Right renal cortex interstitium (tissue), 3 donors: ENCODE data around the gene AVPI1. TPM values are rescaled to one million over a fixed set of nuclear protein-coding genes. Genes with fewer than 3 reads are reported as not detected.

ENCODE experiments used
- DNase-seq, 3 donors: peaks; one replicate each; pipeline ENCODE4 v3.0.0-alpha.2; 2013; ENCODE audit warnings: low read depth in 3 of 3, low spot score in 2 of 3
- polyA plus RNA-seq, 3 donors: library from polyadenylated mRNA; unstranded; fragments of 120-200 nt; gene quantifications; one replicate each; pipeline ENCODE4 v1.2.1, GENCODE V29; 2013; ENCODE audit not compliant: insufficient read length in 3 of 3

The AVPI1 gene
- polyA plus RNA-seq = 1 to 10 TPM; 4.1 to 4.7 (median 4.4) TPM

GRCh38 chr10:97686962-97687784 is at the start of gene AVPI1:
Gene AVPI1, minus strand, starts transcription at chr10:97687241. Its CDS starts 7,336 bp downstream, at chr10:97679905.
- DNase-seq = peak; percentile 83 to 92 (median 88)

- no peak for DNase-seq
Observed at GRCh38 chr10:97736403-97736901, 49.4 kb upstream of the AVPI1 start.

DNA sequence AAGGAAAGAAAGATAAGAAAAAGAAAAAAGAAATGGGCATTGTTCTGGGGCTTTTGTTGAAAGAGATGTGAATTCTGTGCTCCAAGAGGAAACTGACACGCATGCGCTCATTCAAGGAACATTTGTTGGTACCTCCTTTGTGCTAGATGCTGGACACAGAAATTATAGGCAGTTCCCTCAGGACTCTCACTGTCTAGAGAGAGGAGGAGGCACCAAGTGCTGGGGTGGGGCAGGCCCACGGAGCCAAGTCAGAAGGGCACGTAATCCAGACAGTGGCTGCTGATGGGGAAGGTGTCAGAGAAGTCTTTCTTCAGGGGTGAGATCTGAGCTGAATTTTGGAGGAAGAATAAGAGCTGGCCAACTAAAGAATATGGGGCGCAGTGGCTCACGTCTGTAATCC is 47.0 kb upstream of the AVPI1 start:
- no peak for DNase-seq

GRCh38 chr10:97733256-97733655 is 46.2 kb upstream of the AVPI1 start:
- no peak for DNase-seq

- DNase-seq = no peak
Observed at GRCh38 chr10:97732052-97732359, 45.0 kb upstream of the AVPI1 start.

- peak in 1 of 3 donors; percentile 62 for DNase-seq
Observed at GRCh38 chr10:97731346-97732051, 44.5 kb upstream of the AVPI1 start.

DNA sequence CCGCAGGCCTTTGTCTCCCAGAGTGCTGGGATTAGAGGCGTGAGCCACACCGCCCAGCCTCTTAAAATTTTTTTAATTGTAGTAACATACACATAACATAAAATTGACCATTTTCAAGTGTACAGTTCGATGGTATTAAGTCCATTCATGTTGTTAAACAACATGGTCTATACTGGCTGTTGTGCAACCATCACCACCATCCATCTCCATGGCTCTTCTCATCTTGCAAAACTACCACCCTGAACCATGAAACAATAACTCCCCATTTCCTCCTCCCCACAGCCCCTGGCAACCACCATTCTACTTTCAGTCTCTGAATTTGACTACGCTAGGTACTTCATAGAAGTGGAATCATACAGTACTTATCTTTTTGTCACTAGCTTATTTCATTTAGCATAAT is 42.0 kb upstream of the AVPI1 start:
- no peak for DNase-seq

DNA sequence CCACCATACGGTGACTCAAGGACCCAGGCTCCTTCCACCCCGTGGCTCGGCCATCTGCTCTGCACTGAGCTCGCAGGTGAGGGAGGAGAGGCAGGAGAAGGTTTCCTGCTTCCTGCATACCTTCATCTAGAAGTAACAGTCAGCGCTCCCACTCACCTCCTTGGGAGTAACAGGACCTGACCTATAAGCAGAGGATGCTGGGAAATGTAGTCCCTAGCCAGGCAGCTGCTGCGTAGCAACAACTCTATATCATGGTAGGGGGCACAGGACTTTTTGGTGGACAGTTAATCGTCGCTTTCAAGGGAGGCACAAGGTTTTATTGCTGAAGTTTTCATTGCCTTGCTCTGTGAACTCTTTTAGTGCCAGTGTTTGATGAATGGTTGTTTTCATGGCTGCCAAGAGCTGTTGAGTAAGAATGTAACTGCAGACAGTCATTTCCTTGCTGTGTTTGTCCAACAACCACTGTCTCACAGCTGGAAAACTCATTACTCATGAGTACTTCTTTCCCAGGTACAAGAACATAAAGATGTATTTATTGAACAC is 39.7 kb upstream of the AVPI1 start:
- peak in 1 of 3 donors; percentile 68 for DNase-seq

DNA sequence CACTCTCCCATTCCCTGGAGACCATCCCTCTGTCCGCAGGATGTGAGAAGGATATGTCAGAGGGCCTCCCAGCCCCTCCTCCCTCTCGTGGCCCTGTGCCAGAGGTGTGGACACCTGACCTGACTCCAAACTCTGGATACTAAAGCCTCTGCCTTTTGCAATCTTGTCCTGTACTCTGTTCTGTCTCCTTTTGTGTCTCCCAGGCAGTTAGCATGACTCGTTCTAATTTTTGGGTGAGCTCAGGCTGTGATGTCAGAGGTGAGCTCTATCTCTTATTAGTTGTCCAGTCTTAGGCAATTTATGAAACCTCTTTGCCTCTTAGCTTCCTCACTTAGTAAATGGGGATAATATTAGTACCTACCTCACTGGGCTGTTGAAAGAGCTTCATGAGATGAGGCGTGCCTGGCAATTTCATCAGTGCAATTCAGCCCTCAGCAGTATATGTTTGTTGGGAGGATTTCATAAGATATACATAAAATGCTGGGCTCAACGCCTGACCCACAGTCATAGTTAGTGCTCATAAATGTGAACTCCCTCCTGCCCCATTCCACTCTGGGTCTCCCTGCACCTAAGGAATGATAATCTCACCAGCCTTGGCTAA is 37.4 kb upstream of the AVPI1 start:
- no peak for DNase-seq

DNA sequence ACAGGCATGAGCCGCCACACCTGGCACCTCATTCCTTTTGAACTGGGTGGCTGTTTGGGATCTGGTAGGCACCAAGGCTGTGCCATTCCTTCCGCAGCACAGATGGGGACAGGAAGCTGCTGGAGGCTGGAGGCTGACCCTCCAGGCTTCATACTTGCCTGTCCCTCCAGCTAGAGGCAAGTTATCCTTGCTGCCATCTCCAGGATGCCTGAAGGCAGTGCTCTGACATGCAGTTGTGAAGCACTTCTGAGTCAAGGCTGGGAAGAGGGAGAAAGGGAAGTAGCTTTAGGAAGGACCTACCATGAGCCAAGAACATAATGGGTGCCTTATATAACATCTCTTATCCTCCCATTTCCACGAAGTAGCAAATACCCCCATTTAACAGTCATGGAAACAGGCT is 36.0 kb upstream of the AVPI1 start:
- no peak for DNase-seq

DNA sequence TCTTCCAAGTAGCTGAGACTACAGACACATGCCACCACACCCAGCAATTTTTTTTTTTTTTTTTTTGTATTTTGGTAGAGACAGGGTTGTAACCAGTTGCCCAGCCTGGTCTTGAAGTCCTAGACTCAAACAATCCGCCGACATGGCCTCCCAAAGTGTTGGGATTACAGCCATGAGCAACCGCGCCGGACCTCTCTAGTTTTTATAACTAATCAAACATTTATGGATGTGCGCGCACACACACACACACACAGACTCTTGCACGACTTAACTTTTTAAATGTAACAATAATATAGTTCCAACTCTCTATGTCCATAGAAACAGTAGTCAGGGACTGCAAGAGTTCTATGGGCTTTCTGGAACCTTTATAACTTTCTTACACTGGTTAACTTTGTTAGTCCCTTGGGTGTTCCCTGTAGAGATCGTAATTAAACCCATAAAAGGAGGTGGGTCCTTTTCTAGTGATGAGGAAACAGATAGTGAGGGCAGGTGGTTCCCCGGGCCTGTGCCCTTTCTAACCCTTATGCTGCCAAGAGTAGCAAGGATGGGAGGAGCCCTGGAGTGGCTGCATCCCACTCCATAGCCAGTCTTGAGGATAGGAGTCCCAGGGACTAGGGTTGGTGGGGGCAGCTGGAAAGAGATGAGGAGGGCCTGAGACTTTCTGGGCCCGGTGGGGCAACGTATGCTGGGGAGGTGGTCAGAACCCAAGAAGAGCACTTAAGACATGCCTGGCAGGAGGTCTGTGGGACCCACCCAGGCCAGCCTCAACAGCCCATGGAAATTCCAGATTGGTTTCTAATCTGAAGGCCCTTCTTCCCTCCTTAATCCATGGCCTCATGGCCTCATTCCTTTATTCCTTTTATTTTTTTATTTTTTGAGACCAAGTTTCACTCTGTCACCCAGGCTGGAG is 35.1 kb upstream of the AVPI1 start:
- no peak for DNase-seq

DNA sequence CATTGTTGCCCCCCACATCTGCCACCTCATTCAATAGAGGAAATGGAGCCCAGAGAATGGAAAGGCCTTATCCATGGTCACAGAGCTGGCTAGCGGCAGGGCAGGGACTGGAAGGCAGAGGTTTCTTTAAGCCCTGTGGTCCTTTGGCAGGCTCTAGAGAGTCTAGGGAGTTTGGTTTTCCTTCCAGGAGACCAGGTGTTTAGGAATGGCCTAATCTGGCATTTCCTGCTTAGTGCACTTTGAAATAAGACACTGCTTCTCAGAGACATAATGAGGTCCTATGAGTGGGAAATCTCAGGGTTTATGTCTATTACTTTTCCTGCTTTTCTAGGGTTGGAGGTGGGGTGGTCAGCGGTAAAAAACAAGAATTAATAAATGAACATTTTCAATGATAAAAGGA is 32.6 kb upstream of the AVPI1 start:
- DNase-seq = no peak

DNA sequence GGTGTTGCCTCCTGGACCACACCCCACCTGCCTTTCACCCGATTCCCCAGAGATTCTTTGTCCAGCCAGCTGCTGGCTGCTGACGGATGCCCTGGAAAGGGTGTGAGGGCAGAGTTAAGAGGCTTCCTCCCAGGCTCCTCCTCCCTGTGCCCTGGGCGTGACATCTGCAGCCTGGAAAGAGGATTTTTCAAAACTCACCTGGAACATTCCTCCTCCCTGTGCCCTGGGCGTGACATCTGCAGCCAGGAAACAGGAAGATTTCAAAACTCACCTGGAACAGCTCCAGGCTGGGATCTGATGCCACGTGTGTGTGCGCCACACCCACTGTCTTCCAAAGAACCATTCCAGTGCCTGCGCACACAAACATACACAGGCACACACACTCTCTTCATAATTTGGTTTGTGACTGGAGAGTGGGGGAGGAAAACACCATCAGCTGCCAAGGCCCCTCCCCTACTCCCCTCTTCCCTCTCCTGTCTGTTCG is 31.7 kb upstream of the AVPI1 start:
- DNase-seq = no peak

DNA sequence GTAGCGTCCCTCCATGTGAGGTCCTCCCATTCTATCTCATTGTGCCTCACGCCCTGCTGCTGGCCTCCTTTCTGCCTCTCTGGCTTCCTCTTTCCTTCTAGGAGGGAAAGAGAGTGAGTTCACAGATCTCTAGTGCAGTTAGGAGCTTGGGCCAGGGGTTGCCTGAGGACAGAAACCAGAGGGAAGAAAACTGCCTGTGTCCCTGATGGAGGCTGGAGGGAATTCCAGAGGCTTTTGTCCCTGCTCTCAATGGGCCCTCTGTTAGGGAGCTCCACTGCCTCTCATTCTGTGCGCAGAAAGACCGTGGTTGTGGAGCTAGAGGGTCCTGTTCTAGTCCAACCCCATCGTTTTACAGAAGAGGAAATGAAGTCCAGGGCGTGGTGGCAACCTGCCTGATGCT is 31.1 kb upstream of the AVPI1 start:
- DNase-seq = no peak

- no peak for DNase-seq
Observed at GRCh38 chr10:97717627-97718026, 30.6 kb upstream of the AVPI1 start.

DNA sequence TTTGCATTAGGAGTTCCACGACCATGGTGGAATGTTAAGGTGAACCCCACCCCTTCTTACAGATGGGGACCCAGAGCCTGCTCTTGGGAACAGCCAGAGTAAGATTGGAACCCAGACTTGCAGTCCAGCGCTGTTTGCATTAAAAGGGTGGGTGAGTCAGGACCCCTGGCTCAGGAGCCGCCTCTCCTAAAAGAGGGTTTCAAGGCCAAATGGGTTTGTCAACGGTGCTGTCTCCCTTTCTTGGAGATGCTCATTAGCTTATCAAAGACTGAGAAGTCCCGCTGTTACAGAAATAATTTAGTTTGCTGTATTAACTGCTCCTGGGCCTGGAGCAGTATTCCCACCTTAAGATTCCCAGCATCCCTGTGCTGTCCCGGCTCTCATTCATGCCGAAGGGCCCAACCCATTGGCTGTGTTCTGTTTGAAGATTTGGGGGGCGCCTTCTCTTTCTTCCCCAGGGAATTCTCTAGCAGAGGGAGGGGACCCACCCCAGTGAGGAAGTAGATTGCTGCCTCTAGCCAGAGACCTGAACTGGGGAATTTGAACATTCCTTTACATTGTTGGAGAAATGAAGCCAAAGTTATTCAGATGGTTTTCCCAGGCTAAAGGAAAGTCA is 28.3 kb upstream of the AVPI1 start:
- no peak for DNase-seq

GRCh38 chr10:97714401-97715258 is 27.6 kb upstream of the AVPI1 start:
- DNase-seq = peak in 1 of 3 donors; percentile 47

GRCh38 chr10:97713826-97714400 is 26.9 kb upstream of the AVPI1 start:
- peak in 1 of 3 donors; percentile 49 for DNase-seq
